IMR-90 (cell line): ENCODE measurements around the gene VPS13C. TPM values are rescaled to one million over a fixed set of nuclear protein-coding genes. Genes with fewer than 3 reads are reported as not detected.

Source experiments
- ATAC-seq: fragments of 200-7000 bp; cut with Tn5 transposase; 2 replicates; pipeline ENCODE4 v1.9.1; 2020; ENCODE audit warnings: low read depth, mild to moderate bottlenecking, moderate library complexity
- BruUV-seq: library from RNA; stranded (reverse); fragments of 400-500 nt; replicated peaks from 2 replicates; lab custom pipeline; 2021; lab: Mats Ljungman, UMichigan
- CTCF ChIA-PET: fragments of 300-600 bp; formaldehyde crosslinking; extraction: SDS; loops from one replicate; lab custom pipeline; 2021; ENCODE audit warnings: antibody characterized with exemption; lab: Yijun Ruan, JAX
- POLR2A ChIA-PET: fragments of 300-600 bp; sonication (Branson Sonifier 250); formaldehyde crosslinking; loops from one replicate; lab custom pipeline; 2022; ENCODE audit warnings: antibody characterized with exemption; ENCODE audit not compliant: unreplicated experiment; lab: Charles Lee
- DNase-seq: peaks from one replicate; pipeline ENCODE4 v3.0.0; 2013
- H2AFZ ChIP-seq: replicated peaks from 2 replicates; pipeline ENCODE3; 2013; ENCODE audit warnings: low read length, mild to moderate bottlenecking; ENCODE audit not compliant: poor library complexity
- H2AK5ac ChIP-seq: 2 replicates; pipeline ENCODE4 v1.6.1; 2013; ENCODE audit warnings: low read depth, low read length, inconsistent platforms
- H2AK9ac ChIP-seq: replicated peaks from 2 replicates; pipeline ENCODE3; 2013; ENCODE audit warnings: mild to moderate bottlenecking, low read depth, low read length, moderate library complexity; ENCODE audit not compliant: poor library complexity
- H2BK120ac ChIP-seq: 2 replicates; pipeline ENCODE4 v1.6.1; 2013; ENCODE audit warnings: low read depth, low read length, inconsistent platforms
- H2BK15ac ChIP-seq: 3 replicates; pipeline ENCODE4 v1.6.1; 2013; ENCODE audit warnings: low read depth, low read length, inconsistent platforms
- H2BK20ac ChIP-seq: 2 replicates; pipeline ENCODE4 v1.6.1; 2013; ENCODE audit warnings: low read depth, mild to moderate bottlenecking, inconsistent platforms, low read length, moderate library complexity
- H2BK5ac ChIP-seq: 2 replicates; pipeline ENCODE4 v1.6.1; 2013; ENCODE audit warnings: mild to moderate bottlenecking, low read depth, low read length, inconsistent platforms; ENCODE audit not compliant: poor library complexity, severe bottlenecking
- H3K14ac ChIP-seq: replicated peaks from 2 replicates; pipeline ENCODE4 v1.6.1; 2013; ENCODE audit warnings: low read depth, low read length, inconsistent platforms
- H3K18ac ChIP-seq: 2 replicates; pipeline ENCODE4 v1.6.1; 2013; ENCODE audit warnings: low read depth, low read length, control low read depth
- H3K23ac ChIP-seq: 2 replicates; pipeline ENCODE4 v1.6.1; 2013; ENCODE audit warnings: low read depth, low read length, inconsistent platforms
- H3K27ac ChIP-seq: 2 replicates; pipeline ENCODE4 v1.5.1; 2013; ENCODE audit warnings: mild to moderate bottlenecking, control low read depth, low read length; ENCODE audit not compliant: insufficient read depth
- H3K27me3 ChIP-seq: 2 replicates; pipeline ENCODE4 v1.6.1; 2013; ENCODE audit warnings: low read length; ENCODE audit not compliant: control insufficient read depth, insufficient read depth
- H3K36me3 ChIP-seq: 2 replicates; pipeline ENCODE4 v1.6.1; 2013; ENCODE audit warnings: low read length, mixed read lengths; ENCODE audit not compliant: control insufficient read depth, insufficient read depth
- H3K4ac ChIP-seq: 2 replicates; pipeline ENCODE4 v1.6.1; 2013; ENCODE audit warnings: low read depth, low read length, inconsistent platforms
- H3K4me1 ChIP-seq: 2 replicates; pipeline ENCODE4 v1.6.1; 2013; ENCODE audit warnings: low read length, mixed read lengths; ENCODE audit not compliant: control insufficient read depth, insufficient read depth
- H3K4me2 ChIP-seq: 2 replicates; pipeline ENCODE4 v1.6.1; 2013; ENCODE audit warnings: low read depth, mild to moderate bottlenecking, control low read depth, low read length, moderate library complexity
- H3K4me3 ChIP-seq: 2 replicates; pipeline ENCODE4 v1.5.1; 2013; ENCODE audit warnings: low read depth, mild to moderate bottlenecking, control low read depth, low read length, moderate library complexity; ENCODE audit not compliant: insufficient read depth
- H3K56ac ChIP-seq: 2 replicates; pipeline ENCODE4 v1.6.1; 2013; ENCODE audit warnings: low read length, inconsistent platforms; ENCODE audit not compliant: insufficient read depth; ENCODE audit errors: extremely low read depth
- H3K79me1 ChIP-seq, 2 experiments: 2 replicates each; pipeline ENCODE4 v1.6.1; 2013; ENCODE audit warnings: low read length in 2 of 2, inconsistent platforms in 1 of 2, low read depth in 1 of 2
- H3K9ac ChIP-seq: 2 replicates; pipeline ENCODE4 v1.6.1; 2013; ENCODE audit warnings: low read depth, low read length, control low read depth
- H3K9me1 ChIP-seq: 2 replicates; pipeline ENCODE4 v1.6.1; 2013; ENCODE audit warnings: low read length, inconsistent platforms; ENCODE audit not compliant: insufficient read depth
- H3K9me3 ChIP-seq: 2 replicates; pipeline ENCODE4 v1.6.1; 2013; ENCODE audit warnings: low read length; ENCODE audit not compliant: control insufficient read depth, insufficient read depth
- H4K20me1 ChIP-seq: 2 replicates; pipeline ENCODE4 v1.6.1; 2013; ENCODE audit warnings: low read length, inconsistent platforms; ENCODE audit not compliant: insufficient read depth
- H4K5ac ChIP-seq: 2 replicates; pipeline ENCODE4 v1.6.1; 2013; ENCODE audit warnings: mild to moderate bottlenecking, low read depth, low read length, control low read depth
- H4K8ac ChIP-seq, 2 experiments: 2 replicates each; pipeline ENCODE4 v1.6.1; 2013; ENCODE audit warnings: low read depth in 2 of 2, low read length in 2 of 2, control low read depth in 1 of 2, inconsistent platforms in 1 of 2
- H4K91ac ChIP-seq: 2 replicates; pipeline ENCODE4 v1.6.1; 2013; ENCODE audit warnings: low read depth, low read length, inconsistent platforms; ENCODE audit not compliant: insufficient read depth
- CEBPB ChIP-seq: IDR thresholded peaks from 2 replicates; pipeline ENCODE4 v1.6.1; 2012; ENCODE audit warnings: low read depth, low read length, improper control_type of control experiment
- CHD1 ChIP-seq: IDR thresholded peaks from 2 replicates; pipeline ENCODE4 v1.6.1; 2012; ENCODE audit warnings: low read depth, low read length, improper control_type of control experiment
- FOS ChIP-seq: fragments of 150-350 bp; IDR thresholded peaks from 2 replicates; pipeline ENCODE4 v1.6.1; 2016; ENCODE audit warnings: low read depth, low read length
- MAFK ChIP-seq: IDR thresholded peaks from 2 replicates; pipeline ENCODE4 v1.6.1; 2012; ENCODE audit warnings: low read depth, low read length, improper control_type of control experiment
- MAZ ChIP-seq: IDR thresholded peaks from 2 replicates; pipeline ENCODE4 v1.6.1; 2012; ENCODE audit warnings: low read depth, mild to moderate bottlenecking, low read length, improper control_type of control experiment, moderate library complexity, borderline replicate concordance
- NFE2L2 ChIP-seq: fragments of 150-350 bp; IDR thresholded peaks from 2 replicates; pipeline ENCODE4 v1.6.1; 2016; ENCODE audit warnings: low read depth, mild to moderate bottlenecking, low read length
- POLR2A ChIP-seq: IDR thresholded peaks from 2 replicates; pipeline ENCODE4 v1.6.1; 2012; ENCODE audit warnings: mild to moderate bottlenecking, low read depth, low read length
- RAD21 ChIP-seq: IDR thresholded peaks from 2 replicates; pipeline ENCODE4 v1.6.1; 2012; ENCODE audit warnings: low read length, improper control_type of control experiment
- SMC3 ChIP-seq: fragments of 150-350 bp; IDR thresholded peaks from 2 replicates; pipeline ENCODE4 v1.6.1; 2016; ENCODE audit warnings: low read depth, mild to moderate bottlenecking, antibody characterized with exemption, low read length, moderate library complexity
- WGBS, 2 experiments: methylation state at CpG; one replicate each; pipeline versions ENCODE4 v1.1.5 to v1.1.7; 2013; ENCODE audit warnings: missing lambda C conversion rate in 2 of 2; ENCODE audit not compliant: insufficient read length in 1 of 2; ENCODE audit errors: extremely low coverage in 2 of 2; 5-methylcytosine and 5-hydroxymethylcytosine counted together
- dilution Hi-C: fragments of 300-500 bp; cut with HindIII; formaldehyde crosslinking; loops from one replicate; pipeline ENCODE4 v1.14.3; 2018; ENCODE audit warnings: low sequenced_read_pairs; ENCODE audit not compliant: unreplicated experiment
- in situ Hi-C: fragments of 300-500 bp; cut with MboI; formaldehyde crosslinking; loops from 3 replicates; pipeline ENCODE4 v1.14.3; 2019; ENCODE audit warnings: low sequenced_read_pairs, inconsistent platforms, mixed read lengths
- intact Hi-C: fragments of 100-400 bp; cut with micrococcal nuclease; formaldehyde crosslinking; loops from 2 replicates; pipeline ENCODE4 v1.10.0; 2022
- polyA plus RNA-seq, 3 experiments: library from polyadenylated mRNA; depleted of rRNA; stranded (reverse); fragments of >200 nt; gene quantifications; 2 replicates each; pipeline ENCODE4 v1.2.3, GENCODE V29; 2012; ENCODE audit warnings: low replicate concordance in 1 of 3
- total RNA-seq: library from RNA; depleted of rRNA; stranded (reverse); fragments of >200 nt; gene quantifications from 2 replicates; pipeline ENCODE4 v1.2.3, GENCODE V29; 2012
- TF ChIP-seq, protein P1 (sequence below): fragments of 150-350 bp; IDR thresholded peaks from 2 replicates; pipeline ENCODE4 v1.6.1; 2016; ENCODE audit warnings: low read depth, mild to moderate bottlenecking, low read length, moderate library complexity, borderline replicate concordance

VPS13C gene
- total and polyA plus RNA-seq, 2 of the 4 experiments (the other 2 are of a cell fraction) = 8.1 to 32.8 TPM

DNA sequence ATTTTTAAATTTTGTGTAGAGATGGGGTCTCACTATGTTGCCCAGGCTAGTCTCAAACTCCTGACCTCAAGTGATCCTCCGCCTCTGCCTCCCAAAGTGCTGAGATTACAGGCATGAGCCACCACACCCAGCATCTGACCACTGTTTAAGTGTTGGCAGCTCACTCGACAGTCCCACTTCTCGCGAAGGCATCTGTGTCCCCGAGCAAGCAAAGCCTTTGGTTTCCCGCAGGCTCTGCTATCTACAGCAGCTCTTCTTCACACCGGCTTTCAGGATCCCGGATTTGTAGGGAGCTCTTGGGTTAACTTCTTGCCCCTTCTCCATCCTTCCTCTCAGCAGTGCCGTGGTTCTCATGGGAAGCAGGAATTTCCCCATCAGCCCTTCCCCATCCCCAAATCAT, 240.9 kb downstream of the VPS13C start:
- Histone ChIP-seq H3K4me1 (no peaks in the 10 kb centered on the region), H3K4me3 (no peak overlapping the region), H3K27ac (no peak overlapping the region), H3K18ac (no peak overlapping the region), H2AK5ac (no peak overlapping the region), H2BK120ac (no peak overlapping the region), H3K56ac (no peak overlapping the region), H3K9me3 (no peaks in the 10 kb centered on the region), H4K20me1 (no peaks in the 10 kb centered on the region), H3K23ac (no peak overlapping the region), H2BK5ac (no peak overlapping the region), H4K8ac (no peak overlapping the region), H3K14ac (no peak overlapping the region), H3K9ac (no peak overlapping the region), H3K9me1 (no peaks in the 10 kb centered on the region), H2BK15ac (no peak overlapping the region), H3K36me3 (no peaks in the 10 kb centered on the region), H2BK20ac (no peak overlapping the region), H2AK9ac (no peak overlapping the region), H3K4me2 (no peak overlapping the region), H3K4ac (no peak overlapping the region), H4K91ac (no peak overlapping the region), H4K5ac (no peak overlapping the region), H3K27me3 (peaks cover 4% of the 10 kb centered on the region; the same call in 1 of the 2 replicates), H3K79me1 (no peaks in the 10 kb centered on the region), H2AFZ (no peak overlapping the region)
- dilution Hi-C loops = no loop called here
- no TSS peak for BruUV-seq
- in situ Hi-C loops = no loop called here
- CTCF ChIA-PET = no interaction called here
- no peak for DNase-seq
- POLR2A ChIA-PET = no interaction called here
- no peak for ATAC-seq
- WGBS, 2 experiments = 64% methylated on average over 7 of the region's 9 CpGs; no CpG with 5 or more reads in 1 of the 2 experiments
- TF ChIP-seq MAZ = no peak
- TF ChIP-seq RAD21 = no peak
- TF ChIP-seq NFE2L2 = no peak
- TF ChIP-seq FOS = no peak
- TF ChIP-seq, protein P1, sequence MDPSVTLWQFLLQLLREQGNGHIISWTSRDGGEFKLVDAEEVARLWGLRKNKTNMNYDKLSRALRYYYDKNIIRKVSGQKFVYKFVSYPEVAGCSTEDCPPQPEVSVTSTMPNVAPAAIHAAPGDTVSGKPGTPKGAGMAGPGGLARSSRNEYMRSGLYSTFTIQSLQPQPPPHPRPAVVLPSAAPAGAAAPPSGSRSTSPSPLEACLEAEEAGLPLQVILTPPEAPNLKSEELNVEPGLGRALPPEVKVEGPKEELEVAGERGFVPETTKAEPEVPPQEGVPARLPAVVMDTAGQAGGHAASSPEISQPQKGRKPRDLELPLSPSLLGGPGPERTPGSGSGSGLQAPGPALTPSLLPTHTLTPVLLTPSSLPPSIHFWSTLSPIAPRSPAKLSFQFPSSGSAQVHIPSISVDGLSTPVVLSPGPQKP = no peak
- TF ChIP-seq SMC3 = no peak
- TF ChIP-seq MAFK = no peak
- TF ChIP-seq CHD1 = no peak
- no peak for TF ChIP-seq POLR2A
- TF ChIP-seq CEBPB = no peak
- intact Hi-C loops = no loop called here
